Naive B cell (primary cell): ENCODE results near the gene NOP9. TPM values are rescaled to one million over a fixed set of nuclear protein-coding genes. Genes with fewer than 3 reads are reported as not detected.

Experiments used
- ATAC-seq, 2 donors: fragments of 150-1000 bp; cut with Tn5 transposase; 2 replicates each; pipeline ENCODE4 v1.10.0; 2021; ENCODE audit warnings: low read depth in 2 of 2, mild to moderate bottlenecking in 2 of 2, moderate library complexity in 2 of 2
- DNase-seq: peaks from one replicate; pipeline ENCODE4 v3.0.0; 2022
- H3K27ac Mint-ChIP-seq, 6 donors: one replicate each; pipeline ENCODE4 v1.8.0; 2020 to 2022; ENCODE audit warnings: mild to moderate bottlenecking in 6 of 6, mixed read lengths in 6 of 6, moderate library complexity in 5 of 6, inconsistent platforms in 2 of 6
- H3K27me3 Mint-ChIP-seq, 3 donors: one replicate each; pipeline ENCODE4 v1.8.0; 2021 to 2022; ENCODE audit warnings: mixed read lengths in 3 of 3, mild to moderate bottlenecking in 1 of 3
- H3K36me3 Mint-ChIP-seq, 2 donors: one replicate each; pipeline ENCODE4 v1.8.0; 2020 to 2022; ENCODE audit warnings: mixed read lengths in 2 of 2, inconsistent platforms in 1 of 2, mild to moderate bottlenecking in 1 of 2
- H3K4me1 Mint-ChIP-seq, 3 donors: one replicate each; pipeline ENCODE4 v1.8.0; 2020 to 2022; ENCODE audit warnings: mixed read lengths in 3 of 3, inconsistent platforms in 1 of 3, mild to moderate bottlenecking in 1 of 3, moderate library complexity in 1 of 3
- H3K4me3 Mint-ChIP-seq, 8 donors: one replicate each; pipeline ENCODE4 v1.8.0; 2020 to 2022; ENCODE audit warnings: mild to moderate bottlenecking in 8 of 8, mixed read lengths in 8 of 8, moderate library complexity in 8 of 8, inconsistent platforms in 2 of 8
- H3K9me3 Mint-ChIP-seq, 7 donors: one replicate each; pipeline ENCODE4 v1.8.0; 2020 to 2022; ENCODE audit warnings: mixed read lengths in 7 of 7, mild to moderate bottlenecking in 5 of 7, inconsistent platforms in 2 of 7, moderate library complexity in 1 of 7
- polyA plus RNA-seq, 6 donors: library from polyadenylated mRNA; unstranded; fragments of 300-500 nt; fragmentation: Illumina TruSeq; gene quantifications; one replicate each; pipeline ENCODE4 v1.2.3, GENCODE V29; 2021; ENCODE audit warnings: low read depth in 6 of 6

NOP9 gene
- polyA plus RNA-seq, 6 donors from 2014 or later: 0.83 to 2.4 (median 1.3) TPM

GRCh38 chr14:24296341-24297157 is 3.1 kb upstream of the NOP9 start:
- H3K4me1 Mint-ChIP-seq: peaks cover 35 to 50% (median 45%) of the 10 kb centered on the region in 3 donors
- peak; percentile 59 to 65 for ATAC-seq
- H3K36me3 Mint-ChIP-seq: peaks cover 5 to 20% of the 10 kb centered on the region in 2 donors
- peak; percentile 69 for DNase-seq
- H3K4me3 Mint-ChIP-seq: peak overlapping the region in 3 of 8 donors; percentile 35 to 80 (median 49)
- no peaks in the 10 kb centered on the region for H3K9me3 Mint-ChIP-seq
- no peaks in the 10 kb centered on the region for H3K27me3 Mint-ChIP-seq
- peak overlapping the region; percentile 76 to 94 (median 90) for H3K27ac Mint-ChIP-seq

GRCh38 chr14:24297190-24297964 is 2.3 kb upstream of the NOP9 start:
- Mint-ChIP-seq H3K27ac (peak overlapping the region; percentile 76 to 94 (median 88)), H3K4me1 (peaks cover 35 to 55% (median 53%) of the 10 kb centered on the region in 3 donors), H3K9me3 (no peaks in the 10 kb centered on the region), H3K27me3 (no peaks in the 10 kb centered on the region), H3K36me3 (peaks cover 5 to 13% of the 10 kb centered on the region in 2 donors), H3K4me3 (peak overlapping the region in 5 of 8 donors; percentile 7 to 80 (median 21))
- ATAC-seq: no peak
- no peak for DNase-seq

DNA sequence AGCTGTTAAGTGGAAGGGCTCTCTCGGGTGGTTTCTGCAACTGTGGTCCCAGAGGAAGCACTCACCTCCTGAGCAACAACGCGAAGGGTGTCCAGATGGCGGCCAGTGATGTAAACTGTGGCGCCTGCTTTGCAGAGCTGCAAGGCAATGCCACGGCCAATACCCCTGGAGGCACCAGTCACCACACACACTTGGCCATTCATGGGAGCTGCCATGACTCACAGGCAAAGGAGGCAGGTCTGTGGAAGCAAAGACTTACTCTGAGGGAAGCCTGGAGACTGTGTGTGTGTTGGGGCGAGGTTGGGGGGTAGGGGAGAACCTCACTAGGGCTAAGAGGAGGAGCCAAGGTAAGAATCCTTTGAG is 777 bp upstream of the NOP9 start:
- Mint-ChIP-seq H3K4me3 (peak overlapping the region; percentile 89 to 99 (median 96)), H3K27ac (peak overlapping the region; percentile 92 to 99 (median 97))

GRCh38 chr14:24300326-24300980 is 803 bp downstream of the NOP9 start:
- peak overlapping the region; percentile 86 to 98 (median 88) for H3K27ac Mint-ChIP-seq
- no peaks in the 10 kb centered on the region for H3K9me3 Mint-ChIP-seq
- no peaks in the 10 kb centered on the region for H3K27me3 Mint-ChIP-seq
- no peak for DNase-seq
- peaks cover 35 to 58% (median 53%) of the 10 kb centered on the region in 3 donors for H3K4me1 Mint-ChIP-seq
- H3K4me3 Mint-ChIP-seq: peak overlapping the region; percentile 89 to 99 (median 96)
- ATAC-seq: no peak
- H3K36me3 Mint-ChIP-seq: peaks cover 6 to 23% of the 10 kb centered on the region in 2 donors

More for the DNA sequence above, 777 bp upstream of the NOP9 start:
- Mint-ChIP-seq H3K9me3 (no peaks in the 10 kb centered on the region), H3K36me3 (peaks cover 5 to 10% of the 10 kb centered on the region in 2 donors), H3K4me1 (peaks cover 35 to 55% (median 53%) of the 10 kb centered on the region in 3 donors), H3K27me3 (no peaks in the 10 kb centered on the region)
- no peak for ATAC-seq
- DNase-seq: no peak

DNA sequence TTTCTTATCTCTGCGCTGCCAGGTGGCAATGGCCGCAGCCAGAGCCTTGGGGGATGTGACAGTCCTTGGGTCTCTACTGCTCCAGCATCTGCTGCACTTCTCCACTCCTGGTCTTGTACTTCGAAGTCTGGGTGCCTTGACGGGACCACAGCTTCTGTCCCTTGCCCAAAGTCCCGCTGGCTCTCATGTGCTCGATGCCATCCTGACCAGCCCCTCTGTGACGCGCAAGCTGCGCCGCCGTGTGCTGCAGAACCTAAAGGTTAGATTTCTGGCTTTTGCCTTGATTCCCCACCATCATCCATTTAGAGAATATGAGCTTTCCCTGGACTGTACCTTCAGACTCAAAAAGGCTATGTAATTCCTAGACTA is 4.4 kb downstream of the NOP9 start:
- ATAC-seq: no peak
- no peak for DNase-seq
- H3K4me1 Mint-ChIP-seq: peaks cover 20 to 46% (median 44%) of the 10 kb centered on the region in 3 donors
- peak overlapping the region in 1 of 8 donors; percentile 61 for H3K4me3 Mint-ChIP-seq
- peak overlapping the region in 1 of 6 donors; percentile 82 for H3K27ac Mint-ChIP-seq
- no peaks in the 10 kb centered on the region for H3K27me3 Mint-ChIP-seq
- peaks cover 10 to 19% of the 10 kb centered on the region in 2 donors for H3K36me3 Mint-ChIP-seq
- H3K9me3 Mint-ChIP-seq: no peaks in the 10 kb centered on the region

- ATAC-seq (no peak), DNase-seq (no peak)
- H3K9me3 Mint-ChIP-seq: no peaks in the 10 kb centered on the region
- H3K4me1 Mint-ChIP-seq: peaks cover 30 to 47% (median 39%) of the 10 kb centered on the region in 3 donors
- H3K27ac Mint-ChIP-seq: peak overlapping the region in 4 of 6 donors; percentile 77 to 99 (median 85)
- H3K27me3 Mint-ChIP-seq: no peaks in the 10 kb centered on the region
- H3K36me3 Mint-ChIP-seq: peaks cover 10 to 19% of the 10 kb centered on the region in 2 donors
- peak overlapping the region in 1 of 8 donors; percentile 64 for H3K4me3 Mint-ChIP-seq
Observed at GRCh38 chr14:24307156-24307574, 7.5 kb downstream of the NOP9 start.

DNA sequence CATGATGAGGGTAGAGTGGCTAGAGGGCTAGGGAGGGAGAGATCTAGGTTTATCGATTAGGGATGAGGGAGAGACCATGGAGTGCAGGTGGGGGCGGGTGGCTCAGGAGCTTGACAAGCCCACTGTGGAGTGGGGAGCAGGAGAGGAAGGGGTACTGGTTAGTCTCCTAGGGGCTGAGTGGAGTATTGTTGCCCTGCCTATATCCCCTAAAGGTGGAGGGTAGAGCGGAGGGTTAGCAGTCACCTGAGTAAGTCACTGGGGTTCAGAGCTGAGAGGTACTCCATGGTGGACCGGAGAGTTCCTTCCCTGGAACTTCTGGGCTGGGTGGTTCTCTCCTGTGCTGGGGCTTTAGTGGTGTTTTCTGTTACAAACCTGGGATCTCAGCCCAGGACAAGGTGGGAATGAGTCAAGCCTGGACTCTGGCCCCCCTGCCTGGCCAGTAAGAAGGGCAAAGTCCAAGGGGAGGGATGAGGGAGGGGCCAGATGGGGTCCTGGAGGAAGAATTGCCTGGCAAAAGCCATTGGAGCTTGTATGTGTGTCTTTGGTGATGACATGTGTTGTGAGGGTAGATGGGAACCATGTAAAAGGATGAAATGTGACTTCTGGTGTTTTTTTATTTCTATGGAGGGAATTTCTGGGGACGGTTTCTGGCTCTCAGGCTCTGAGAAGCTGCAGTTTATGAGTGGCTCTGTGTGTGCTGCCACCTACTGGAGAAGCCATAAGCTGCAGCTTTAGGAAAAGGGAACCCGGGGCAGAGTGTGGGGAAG is 8.1 kb downstream of the NOP9 start, which contains the start of gene CIDEB:
CIDEB (minus strand) TSS at position 403 of the 767 bp plus-strand sequence; CDS start at position 284, 119 bp downstream.
- Mint-ChIP-seq H3K9me3 (no peaks in the 10 kb centered on the region), H3K4me3 (peak within 1 kb of the TSS in 6 of 8 donors; percentile 0 to 64 (median 25)), H3K36me3 (peaks cover 10 to 19% of the 10 kb centered on the region in 2 donors), H3K27ac (peak within 1 kb of the TSS; percentile 12 to 99 (median 80)), H3K4me1 (peaks cover 33 to 49% (median 45%) of the 10 kb centered on the region in 3 donors), H3K27me3 (no peaks in the 10 kb centered on the region)
- ATAC-seq (peak; percentile 5 to 11), DNase-seq (peak; percentile 65)

GRCh38 chr14:24308342-24309124 is 8.9 kb downstream of the NOP9 start:
- ATAC-seq (no peak), DNase-seq (no peak)
- Mint-ChIP-seq H3K27ac (peak overlapping the region; percentile 12 to 99 (median 84)), H3K4me3 (peak overlapping the region in 6 of 8 donors; percentile 0 to 60 (median 21)), H3K4me1 (peaks cover 39 to 57% (median 53%) of the 10 kb centered on the region in 3 donors), H3K27me3 (no peaks in the 10 kb centered on the region), H3K9me3 (no peaks in the 10 kb centered on the region), H3K36me3 (peaks cover 10 to 19% of the 10 kb centered on the region in 2 donors)

DNA sequence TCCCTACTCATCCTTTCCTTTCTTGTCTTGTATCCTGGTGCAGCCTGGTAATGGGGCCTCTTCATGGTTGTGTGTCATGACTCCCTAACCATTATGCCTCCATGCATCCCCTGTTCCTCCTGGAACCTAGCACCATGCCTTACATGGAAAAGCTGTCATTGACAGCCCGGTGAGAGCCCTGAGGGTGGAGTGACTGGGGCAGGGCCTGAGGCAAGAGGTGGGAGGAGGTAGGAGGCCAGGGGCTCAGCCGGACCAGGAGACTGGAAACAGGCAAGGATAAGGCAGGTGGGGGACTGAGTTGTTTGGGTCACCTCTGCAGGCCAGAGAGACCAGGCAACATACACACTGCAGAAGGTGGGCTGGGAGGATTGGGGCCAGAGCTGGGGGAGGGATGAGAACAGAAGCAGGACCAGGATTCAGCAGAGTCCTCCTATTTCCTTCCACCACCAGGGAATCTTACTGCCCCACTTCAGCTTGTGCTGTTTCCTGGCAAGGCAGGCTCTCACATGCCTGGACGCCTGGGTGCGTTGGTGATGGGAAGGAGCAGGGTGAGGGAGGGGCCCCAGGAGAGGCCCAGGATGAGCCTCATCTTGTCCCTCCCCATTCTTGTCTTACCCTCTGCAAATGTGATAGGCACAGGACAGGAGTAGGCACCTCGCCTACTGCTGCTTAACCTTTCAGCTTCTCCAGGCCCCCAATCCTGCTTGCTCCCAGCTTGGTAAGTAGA is 10.1 kb downstream of the NOP9 start, which contains the start of gene LTB4R2:
LTB4R2 (plus strand) TSS at position 603 of the 727 bp plus-strand sequence. CDS start 525 bp downstream, outside the sequence.
- Mint-ChIP-seq H3K9me3 (no peaks in the 10 kb centered on the region), H3K36me3 (peaks cover 8 to 14% of the 10 kb centered on the region in 2 donors), H3K4me3 (peak within 1 kb of the TSS; percentile 78 to 88 (median 83)), H3K27ac (peak within 1 kb of the TSS; percentile 78 to 93 (median 90)), H3K4me1 (peaks cover 50 to 68% (median 65%) of the 10 kb centered on the region in 3 donors), H3K27me3 (no peaks in the 10 kb centered on the region)
- DNase-seq (no peak), ATAC-seq (no peak)

- peaks cover 52 to 70% (median 64%) of the 10 kb centered on the region in 3 donors for H3K4me1 Mint-ChIP-seq
- DNase-seq: no peak
- no peaks in the 10 kb centered on the region for H3K9me3 Mint-ChIP-seq
Observed at GRCh38 chr14:24310265-24310645, 10.6 kb downstream of the NOP9 start.

More at GRCh38 chr14:24310265-24310645, 10.6 kb downstream of the NOP9 start:
- peaks cover 4 to 9% of the 10 kb centered on the region in 2 donors for H3K36me3 Mint-ChIP-seq
- no peaks in the 10 kb centered on the region for H3K27me3 Mint-ChIP-seq
- H3K4me3 Mint-ChIP-seq: peak overlapping the region; percentile 78 to 88 (median 83)
- no peak for ATAC-seq
- H3K27ac Mint-ChIP-seq: peak overlapping the region; percentile 78 to 93 (median 90)
